Measurements from ENCODE around the gene RADIL. TPM values are rescaled to one million over a fixed set of nuclear protein-coding genes. Genes with fewer than 3 reads are reported as not detected.

Gene RADIL
- total RNA-seq, 1 donor from 2014 or later: 2.1 TPM

DNA sequence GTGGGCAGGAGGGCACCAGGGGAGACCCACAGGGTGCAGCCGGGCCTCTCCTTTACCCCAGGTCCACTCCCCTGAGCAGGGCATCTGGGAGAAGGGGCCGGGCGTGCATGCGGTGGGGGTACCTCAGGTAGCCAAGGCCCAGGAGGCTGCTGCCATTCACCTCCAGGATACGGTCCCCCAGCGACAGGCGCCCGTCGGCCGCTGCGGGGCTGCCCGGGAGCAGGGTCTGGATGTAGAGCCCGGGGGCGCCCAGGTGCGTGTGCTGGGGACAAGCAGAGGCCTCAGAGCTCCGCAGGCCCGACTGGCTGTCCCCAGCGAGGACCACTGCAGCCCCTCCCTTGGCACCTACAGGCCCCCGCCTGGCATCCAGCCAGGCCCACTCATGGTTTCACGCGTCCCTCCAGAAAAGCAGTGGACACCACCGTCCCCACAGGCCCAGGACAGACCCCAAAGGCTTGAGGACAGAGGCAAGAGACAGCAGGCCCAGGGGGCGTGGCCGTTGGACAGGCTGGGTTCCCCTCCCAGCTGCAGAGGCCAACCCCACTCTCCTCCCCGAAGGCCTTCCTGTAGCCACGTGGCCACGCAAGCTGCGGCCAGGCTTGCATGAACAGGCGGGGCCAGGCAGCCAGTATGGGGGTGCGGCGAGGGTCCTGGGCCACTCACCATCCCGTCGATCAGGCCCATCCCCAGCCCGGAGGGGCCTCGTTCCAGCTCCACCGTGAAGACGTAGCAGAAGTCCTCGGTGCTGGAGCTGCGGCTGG, 83.8 kb downstream of the RADIL start:
- Mint-ChIP-seq H3K27ac (ENCODE audit: unreplicated experiment) (no peak overlapping the region), H3K4me3 (ENCODE audit: unreplicated experiment) (no peak overlapping the region), H3K27me3 (ENCODE audit: unreplicated experiment) (no peaks in the 10 kb centered on the region), H3K36me3 (ENCODE audit: unreplicated experiment) (no peaks in the 10 kb centered on the region), H3K9me3 (ENCODE audit: unreplicated experiment) (no peaks in the 10 kb centered on the region), H3K4me1 (ENCODE audit: unreplicated experiment) (no peaks in the 10 kb centered on the region)
- DNase-seq (ENCODE audit: extremely low spot score, unreplicated experiment): no peak
- TF ChIP-seq, protein P1, sequence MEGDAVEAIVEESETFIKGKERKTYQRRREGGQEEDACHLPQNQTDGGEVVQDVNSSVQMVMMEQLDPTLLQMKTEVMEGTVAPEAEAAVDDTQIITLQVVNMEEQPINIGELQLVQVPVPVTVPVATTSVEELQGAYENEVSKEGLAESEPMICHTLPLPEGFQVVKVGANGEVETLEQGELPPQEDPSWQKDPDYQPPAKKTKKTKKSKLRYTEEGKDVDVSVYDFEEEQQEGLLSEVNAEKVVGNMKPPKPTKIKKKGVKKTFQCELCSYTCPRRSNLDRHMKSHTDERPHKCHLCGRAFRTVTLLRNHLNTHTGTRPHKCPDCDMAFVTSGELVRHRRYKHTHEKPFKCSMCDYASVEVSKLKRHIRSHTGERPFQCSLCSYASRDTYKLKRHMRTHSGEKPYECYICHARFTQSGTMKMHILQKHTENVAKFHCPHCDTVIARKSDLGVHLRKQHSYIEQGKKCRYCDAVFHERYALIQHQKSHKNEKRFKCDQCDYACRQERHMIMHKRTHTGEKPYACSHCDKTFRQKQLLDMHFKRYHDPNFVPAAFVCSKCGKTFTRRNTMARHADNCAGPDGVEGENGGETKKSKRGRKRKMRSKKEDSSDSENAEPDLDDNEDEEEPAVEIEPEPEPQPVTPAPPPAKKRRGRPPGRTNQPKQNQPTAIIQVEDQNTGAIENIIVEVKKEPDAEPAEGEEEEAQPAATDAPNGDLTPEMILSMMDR (IDR thresholded peaks at IDR 0.05): no peak

DNA sequence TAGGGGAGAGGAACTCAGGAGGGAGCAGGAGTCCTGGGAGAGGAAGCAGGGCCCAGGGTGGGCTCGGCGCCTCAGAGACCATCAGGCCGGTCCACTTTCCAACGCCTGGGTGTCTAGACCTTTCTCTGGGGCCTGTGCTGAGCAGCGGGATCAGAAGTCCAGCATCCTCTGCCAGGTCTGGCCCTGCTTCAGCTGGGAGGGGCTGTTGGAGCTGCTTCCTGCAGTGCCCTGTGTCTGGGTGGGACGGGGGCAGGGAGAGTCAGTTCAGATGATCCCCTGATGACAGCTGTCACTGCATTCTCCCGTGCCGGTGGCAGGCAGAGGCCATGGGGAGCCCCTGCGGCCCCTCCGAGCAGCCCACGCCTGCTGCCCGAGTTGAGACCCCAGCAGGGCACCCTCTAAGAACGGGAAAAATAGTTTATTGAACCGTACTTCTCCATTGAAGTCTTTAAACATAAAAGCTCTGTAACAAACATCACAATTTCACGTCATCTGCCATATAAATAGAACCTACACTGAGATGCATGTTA, 84.7 kb downstream of the RADIL start:
- Mint-ChIP-seq H3K4me3 (ENCODE audit: unreplicated experiment) (no peak overlapping the region), H3K27me3 (ENCODE audit: unreplicated experiment) (no peaks in the 10 kb centered on the region), H3K27ac (ENCODE audit: unreplicated experiment) (no peak overlapping the region), H3K4me1 (ENCODE audit: unreplicated experiment) (no peaks in the 10 kb centered on the region), H3K9me3 (ENCODE audit: unreplicated experiment) (no peaks in the 10 kb centered on the region), H3K36me3 (ENCODE audit: unreplicated experiment) (peaks cover 4% of the 10 kb centered on the region)
- no peak for DNase-seq (ENCODE audit: extremely low spot score, unreplicated experiment)
- TF ChIP-seq, protein P1 (IDR thresholded peaks at IDR 0.05): no peak

DNA sequence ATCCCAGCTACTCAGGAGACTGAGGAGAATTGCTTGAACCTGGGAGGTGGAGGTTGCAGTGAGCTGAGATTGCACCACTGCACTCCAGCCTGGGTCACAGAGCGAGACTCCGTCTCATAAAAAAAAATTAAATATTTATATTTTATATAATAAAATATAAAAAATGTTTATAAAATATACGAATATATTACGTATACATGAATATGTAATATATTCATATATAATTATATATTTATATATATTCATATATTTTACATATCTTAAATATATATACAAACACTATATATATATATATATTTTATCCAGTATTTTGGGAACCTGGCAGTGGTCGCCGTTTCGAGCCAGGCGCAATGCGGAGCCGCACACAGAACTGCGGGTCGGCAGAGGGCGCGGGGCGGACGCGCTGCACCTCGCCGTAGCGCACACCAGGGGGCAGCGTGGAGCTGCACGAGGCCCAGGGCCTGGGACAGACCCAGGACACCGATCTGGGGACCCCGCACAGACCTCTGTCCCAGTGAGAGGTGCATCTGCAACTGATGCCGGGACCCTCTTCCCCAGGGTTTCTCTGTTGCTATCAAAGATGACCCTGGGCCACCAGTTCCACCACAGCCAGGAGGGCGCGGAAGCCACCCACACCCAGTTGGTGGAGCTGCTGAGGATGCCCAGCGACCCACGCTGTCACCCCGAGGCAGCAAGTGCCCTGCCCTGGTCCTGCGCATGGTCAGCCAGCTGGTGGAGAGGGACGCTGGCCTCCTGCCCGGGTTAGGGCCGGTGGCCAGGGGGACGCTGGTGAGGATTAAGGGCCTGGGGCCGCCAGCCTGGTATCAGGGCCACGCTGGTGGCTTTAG, 85.4 kb downstream of the RADIL start:
- no peak for DNase-seq (ENCODE audit: extremely low spot score, unreplicated experiment)
- Mint-ChIP-seq H3K4me1 (ENCODE audit: unreplicated experiment) (no peaks in the 10 kb centered on the region), H3K36me3 (ENCODE audit: unreplicated experiment) (peaks cover 4% of the 10 kb centered on the region), H3K4me3 (ENCODE audit: unreplicated experiment) (no peak overlapping the region), H3K27me3 (ENCODE audit: unreplicated experiment) (no peaks in the 10 kb centered on the region), H3K27ac (ENCODE audit: unreplicated experiment) (no peak overlapping the region), H3K9me3 (ENCODE audit: unreplicated experiment) (no peaks in the 10 kb centered on the region)
- TF ChIP-seq, protein P1 (IDR thresholded peaks at IDR 0.05): peak; percentile 95

DNA sequence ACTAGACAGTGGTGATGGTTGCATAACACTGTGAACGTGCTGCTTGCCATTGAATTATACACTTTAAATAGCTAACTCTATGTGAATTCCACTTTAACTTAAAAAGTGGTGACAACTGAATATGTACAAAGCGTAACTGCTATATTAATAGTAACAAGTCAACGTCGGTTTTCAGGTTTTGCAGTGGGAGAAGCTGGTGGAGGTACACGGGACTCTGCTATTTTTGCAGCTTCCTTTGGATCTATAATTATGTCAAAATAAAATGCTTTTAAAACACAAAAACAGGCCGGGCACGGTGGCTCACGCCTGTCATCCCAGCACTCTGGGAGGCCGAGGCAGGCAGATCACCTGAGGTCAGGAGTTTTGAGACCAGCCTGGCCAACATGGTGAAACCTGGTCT, 87.1 kb downstream of the RADIL start:
- no peak overlapping the region for H3K4me3 Mint-ChIP-seq (ENCODE audit: unreplicated experiment)
- TF ChIP-seq, protein P1 (IDR thresholded peaks at IDR 0.05): no peak
- no peak for DNase-seq (ENCODE audit: extremely low spot score, unreplicated experiment)
- H3K4me1 Mint-ChIP-seq (ENCODE audit: unreplicated experiment): peaks cover 2% of the 10 kb centered on the region
- no peaks in the 10 kb centered on the region for H3K9me3 Mint-ChIP-seq (ENCODE audit: unreplicated experiment)
- H3K27ac Mint-ChIP-seq (ENCODE audit: unreplicated experiment): no peak overlapping the region
- H3K36me3 Mint-ChIP-seq (ENCODE audit: unreplicated experiment): peaks cover 8% of the 10 kb centered on the region
- H3K27me3 Mint-ChIP-seq (ENCODE audit: unreplicated experiment): no peaks in the 10 kb centered on the region

All from osteocyte (in vitro differentiated cells).